ENCODE measurements around the gene TARBP2.

Gene TARBP2

GRCh38 chr12:53500776-53501614 is at the start of gene TARBP2:
TSS of gene TARBP2 (plus strand) at chr12:53501283. CDS start at chr12:53501409, 126 bp downstream.
- Histone ChIP-seq H3K4me1 (ENCODE audit: control insufficient read depth, insufficient read depth, low read length) (peaks cover 36% of the 10 kb centered on the region), H3K9me3 (ENCODE audit: control insufficient read depth in 2 of 2, low read length in 2 of 2) (no peaks in the 10 kb centered on the region), H3K36me3 (ENCODE audit: control insufficient read depth in 2 of 2, insufficient read depth in 2 of 2, low read length in 2 of 2) (peaks cover 9 to 15% of the 10 kb centered on the region in 2 donors), H3K27me3 (ENCODE audit: control insufficient read depth in 1 of 2, insufficient read depth in 2 of 2, low read length in 2 of 2) (no peaks in the 10 kb centered on the region), H3K27ac (ENCODE audit: low read length) (peak within 1 kb of the TSS; percentile 99), H3K4me3 (ENCODE audit: low read length in 2 of 2) (peak within 1 kb of the TSS; percentile 65 to 90), H3K9ac (ENCODE audit: low read length in 2 of 2) (peak within 1 kb of the TSS; percentile 88 to 98)

GRCh38 chr12:53451661-53452158 is 49.4 kb upstream of the TARBP2 start, which contains the start of gene PCBP2:
TSS of gene PCBP2 (plus strand) at chr12:53452102. CDS start at chr12:53454801, 2,699 bp downstream.
- H3K9ac ChIP-seq (ENCODE audit: low read length in 2 of 2), result peak within 1 kb of the TSS; percentile 85 to 92
- peak within 1 kb of the TSS; percentile 85 to 88 for H3K4me3 ChIP-seq (ENCODE audit: low read length in 2 of 2)
- H3K36me3 ChIP-seq (ENCODE audit: control insufficient read depth in 2 of 2, insufficient read depth in 2 of 2, low read length in 2 of 2), result peaks cover 19 to 23% of the 10 kb centered on the region in 2 donors
- H3K27me3 ChIP-seq (ENCODE audit: control insufficient read depth in 1 of 2, insufficient read depth in 2 of 2, low read length in 2 of 2), result no peaks in the 10 kb centered on the region
- H3K4me1 ChIP-seq (ENCODE audit: control insufficient read depth, insufficient read depth, low read length), result peaks cover 21% of the 10 kb centered on the region
- H3K27ac ChIP-seq (ENCODE audit: low read length), result peak within 1 kb of the TSS; percentile 92
- H3K9me3 ChIP-seq (ENCODE audit: control insufficient read depth in 2 of 2, low read length in 2 of 2), result no peaks in the 10 kb centered on the region

DNA sequence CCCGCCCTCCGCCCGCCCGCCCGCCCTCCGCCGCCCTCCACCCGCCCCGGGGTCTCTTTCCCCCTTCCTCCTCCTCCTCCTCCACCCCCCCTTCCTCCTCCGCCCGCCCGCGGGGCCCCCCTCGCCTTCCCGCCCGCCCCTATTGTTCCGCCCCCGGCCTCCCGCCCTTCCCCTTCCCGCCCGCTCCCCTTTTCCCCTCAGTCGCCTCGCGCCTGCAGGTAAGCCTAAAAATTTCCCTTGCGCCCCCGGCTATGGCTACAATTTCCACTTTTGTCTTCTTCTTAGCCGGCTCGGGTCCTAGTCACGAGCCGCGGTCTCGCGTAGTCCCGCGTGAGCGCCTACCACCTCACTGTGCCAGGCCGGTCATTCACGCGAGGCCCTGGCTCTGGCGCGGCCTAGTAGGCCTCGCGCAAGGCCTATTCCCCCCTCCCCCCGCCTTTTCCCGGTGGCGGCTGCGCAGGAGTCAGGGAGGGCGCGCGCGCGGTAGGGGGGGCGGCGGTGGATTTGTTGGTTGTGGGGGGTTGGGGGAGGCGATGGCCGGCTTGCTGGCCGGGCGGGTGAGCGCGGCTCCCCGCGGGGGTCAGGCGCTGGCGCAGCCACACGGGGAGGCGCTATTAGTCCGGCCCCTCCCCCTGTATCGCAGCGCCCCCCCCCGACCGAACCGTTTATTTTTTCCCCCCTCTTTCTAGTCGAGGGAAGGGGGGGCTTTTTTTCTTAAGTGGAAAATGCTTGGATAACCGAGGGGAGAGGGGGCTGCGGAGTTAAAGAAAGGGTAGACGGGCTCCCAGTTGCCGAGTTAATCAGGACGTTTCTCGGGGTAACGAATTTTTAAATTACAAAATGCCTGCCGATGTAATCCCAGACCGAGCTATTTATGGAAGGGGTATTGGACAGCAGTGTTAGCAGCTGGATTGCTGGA is 48.7 kb upstream of the TARBP2 start:
- peak overlapping the region; percentile 85 to 92 for H3K9ac ChIP-seq (ENCODE audit: low read length in 2 of 2)
- H3K9me3 ChIP-seq (ENCODE audit: control insufficient read depth in 2 of 2, low read length in 2 of 2), result no peaks in the 10 kb centered on the region
- H3K36me3 ChIP-seq (ENCODE audit: control insufficient read depth in 2 of 2, insufficient read depth in 2 of 2, low read length in 2 of 2), result peaks cover 25 to 28% of the 10 kb centered on the region in 2 donors
- H3K27ac ChIP-seq (ENCODE audit: low read length), result peak overlapping the region; percentile 92
- H3K4me3 ChIP-seq (ENCODE audit: low read length in 2 of 2), result peak overlapping the region; percentile 85 to 88
- no peaks in the 10 kb centered on the region for H3K27me3 ChIP-seq (ENCODE audit: control insufficient read depth in 1 of 2, insufficient read depth in 2 of 2, low read length in 2 of 2)
- H3K4me1 ChIP-seq (ENCODE audit: control insufficient read depth, insufficient read depth, low read length), result peaks cover 21% of the 10 kb centered on the region

DNA sequence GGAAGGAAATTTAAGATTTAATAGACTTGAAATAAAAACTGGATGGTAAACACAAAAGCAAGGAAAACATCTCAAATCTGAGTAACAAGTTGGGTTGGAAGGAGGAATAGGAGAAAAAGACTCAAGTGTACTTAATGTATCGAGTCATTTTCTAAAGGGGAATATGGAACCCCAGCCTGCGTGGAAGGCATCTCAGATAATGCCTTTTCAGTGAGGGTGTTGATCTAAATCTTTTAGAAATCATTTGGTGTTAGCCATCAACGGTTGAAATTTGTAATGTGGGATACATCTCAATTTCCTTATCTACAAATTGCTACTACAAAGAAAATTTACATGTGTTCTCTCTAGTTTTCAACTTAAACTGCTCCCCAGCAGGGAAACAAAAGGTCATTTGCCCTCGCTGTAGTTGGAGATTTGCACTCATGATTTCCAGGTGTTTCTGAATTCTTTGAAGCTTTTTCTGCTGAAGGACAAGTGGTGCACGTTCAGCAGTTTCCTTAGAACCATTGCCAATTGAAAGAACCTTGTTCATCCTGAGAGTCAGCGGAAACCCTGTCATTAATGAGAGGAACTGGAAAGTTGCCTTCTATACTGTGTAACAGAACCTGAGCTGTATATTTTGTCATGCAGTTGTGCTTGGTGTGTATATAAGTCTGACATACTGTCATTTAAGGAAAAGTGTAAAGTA is 47.0 kb upstream of the TARBP2 start:
- H3K27ac ChIP-seq (ENCODE audit: low read length), result no peak overlapping the region
- peaks cover 33 to 37% of the 10 kb centered on the region in 2 donors for H3K36me3 ChIP-seq (ENCODE audit: control insufficient read depth in 2 of 2, insufficient read depth in 2 of 2, low read length in 2 of 2)
- no peaks in the 10 kb centered on the region for H3K27me3 ChIP-seq (ENCODE audit: control insufficient read depth in 1 of 2, insufficient read depth in 2 of 2, low read length in 2 of 2)
- H3K9me3 ChIP-seq (ENCODE audit: control insufficient read depth in 2 of 2, low read length in 2 of 2), result no peaks in the 10 kb centered on the region
- H3K4me3 ChIP-seq (ENCODE audit: low read length in 2 of 2), result peak overlapping the region; percentile 40 to 88
- peak overlapping the region in 1 of 2 donors; percentile 85 for H3K9ac ChIP-seq (ENCODE audit: low read length in 2 of 2)
- peaks cover 21% of the 10 kb centered on the region for H3K4me1 ChIP-seq (ENCODE audit: control insufficient read depth, insufficient read depth, low read length)

GRCh38 chr12:53454707-53455106 is 46.4 kb upstream of the TARBP2 start:
- Histone ChIP-seq H3K36me3 (ENCODE audit: control insufficient read depth in 2 of 2, insufficient read depth in 2 of 2, low read length in 2 of 2) (peaks cover 36 to 44% of the 10 kb centered on the region in 2 donors), H3K4me3 (ENCODE audit: low read length in 2 of 2) (no peak overlapping the region), H3K9ac (ENCODE audit: low read length in 2 of 2) (no peak overlapping the region)

DNA sequence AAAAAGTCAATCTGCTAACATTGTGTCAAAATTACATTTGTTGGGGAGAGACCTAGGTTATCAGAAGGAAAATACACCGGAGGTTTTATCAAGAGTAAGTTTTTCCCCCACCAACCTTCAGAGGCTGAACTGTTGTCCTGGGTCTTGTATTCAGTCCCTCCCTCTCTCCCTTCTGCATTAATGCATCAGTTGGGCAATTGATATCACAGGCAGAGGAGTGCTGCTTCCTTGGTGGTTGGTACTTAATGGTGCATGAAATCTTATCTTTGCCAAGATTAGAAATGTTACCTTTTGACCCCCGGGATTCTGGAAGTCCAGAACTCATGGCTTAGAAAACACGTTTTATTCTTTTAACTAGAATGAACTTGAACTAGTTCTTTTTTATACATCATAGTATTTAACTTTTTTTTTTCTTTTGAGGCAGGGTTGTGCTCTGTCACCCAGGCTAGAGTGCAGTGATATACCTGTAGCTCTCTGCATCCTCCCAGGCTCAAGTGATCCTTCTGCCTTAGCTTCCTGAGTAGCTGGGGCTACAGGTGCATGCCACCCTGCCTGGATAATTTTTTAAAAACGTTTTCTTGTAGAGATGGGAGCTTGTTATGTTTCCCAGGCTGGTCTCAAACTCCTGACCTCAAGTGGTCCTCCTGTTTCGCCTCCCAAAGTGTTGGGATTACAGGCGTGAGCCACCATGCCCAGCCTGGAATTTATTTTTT is 44.3 kb upstream of the TARBP2 start:
- Histone ChIP-seq H3K36me3 (ENCODE audit: control insufficient read depth in 2 of 2, insufficient read depth in 2 of 2, low read length in 2 of 2) (peaks cover 57 to 65% of the 10 kb centered on the region in 2 donors), H3K4me3 (ENCODE audit: low read length in 2 of 2) (no peak overlapping the region), H3K4me1 (ENCODE audit: control insufficient read depth, insufficient read depth, low read length) (peaks cover 29% of the 10 kb centered on the region)

More at GRCh38 chr12:53454707-53455106, 46.4 kb upstream of the TARBP2 start:
- Histone ChIP-seq H3K4me1 (ENCODE audit: control insufficient read depth, insufficient read depth, low read length) (peaks cover 21% of the 10 kb centered on the region), H3K27me3 (ENCODE audit: control insufficient read depth in 1 of 2, insufficient read depth in 2 of 2, low read length in 2 of 2) (no peaks in the 10 kb centered on the region), H3K27ac (ENCODE audit: low read length) (no peak overlapping the region), H3K9me3 (ENCODE audit: control insufficient read depth in 2 of 2, low read length in 2 of 2) (no peaks in the 10 kb centered on the region)

DNA sequence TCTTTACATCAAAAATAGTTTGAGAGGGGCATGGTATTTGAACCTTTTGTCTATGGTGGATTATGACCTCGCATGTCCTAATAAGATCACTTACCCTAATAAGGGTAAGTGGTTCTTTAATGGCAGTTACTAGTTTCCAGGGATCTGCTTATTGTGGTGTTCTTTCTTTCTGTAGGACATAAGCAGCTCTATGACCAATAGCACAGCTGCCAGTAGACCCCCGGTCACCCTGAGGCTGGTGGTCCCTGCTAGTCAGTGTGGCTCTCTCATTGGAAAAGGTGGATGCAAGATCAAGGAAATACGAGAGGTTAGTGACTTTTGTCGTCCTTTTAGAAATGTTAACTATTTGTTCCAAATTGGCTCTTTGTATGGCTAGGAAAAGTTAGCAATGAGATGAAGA is 42.0 kb upstream of the TARBP2 start:
- Histone ChIP-seq H3K9me3 (ENCODE audit: control insufficient read depth in 2 of 2, low read length in 2 of 2) (no peaks in the 10 kb centered on the region), H3K27ac (ENCODE audit: low read length) (no peak overlapping the region), H3K27me3 (ENCODE audit: control insufficient read depth in 1 of 2, insufficient read depth in 2 of 2, low read length in 2 of 2) (no peaks in the 10 kb centered on the region), H3K36me3 (ENCODE audit: control insufficient read depth in 2 of 2, insufficient read depth in 2 of 2, low read length in 2 of 2) (peaks cover 73 to 87% of the 10 kb centered on the region in 2 donors), H3K4me3 (ENCODE audit: low read length in 2 of 2) (no peak overlapping the region), H3K4me1 (ENCODE audit: control insufficient read depth, insufficient read depth, low read length) (peaks cover 21% of the 10 kb centered on the region), H3K9ac (ENCODE audit: low read length in 2 of 2) (no peak overlapping the region)

More for the DNA sequence above, 44.3 kb upstream of the TARBP2 start:
- Histone ChIP-seq H3K9ac (ENCODE audit: low read length in 2 of 2) (no peak overlapping the region), H3K27ac (ENCODE audit: low read length) (no peak overlapping the region), H3K27me3 (ENCODE audit: control insufficient read depth in 1 of 2, insufficient read depth in 2 of 2, low read length in 2 of 2) (no peaks in the 10 kb centered on the region), H3K9me3 (ENCODE audit: control insufficient read depth in 2 of 2, low read length in 2 of 2) (no peaks in the 10 kb centered on the region)

- H3K27me3 ChIP-seq (ENCODE audit: control insufficient read depth in 1 of 2, insufficient read depth in 2 of 2, low read length in 2 of 2), result no peaks in the 10 kb centered on the region
- peaks cover 77 to 85% of the 10 kb centered on the region in 2 donors for H3K36me3 ChIP-seq (ENCODE audit: control insufficient read depth in 2 of 2, insufficient read depth in 2 of 2, low read length in 2 of 2)
- H3K9me3 ChIP-seq (ENCODE audit: control insufficient read depth in 2 of 2, low read length in 2 of 2), result no peaks in the 10 kb centered on the region
- H3K27ac ChIP-seq (ENCODE audit: low read length), result no peak overlapping the region
- H3K4me3 ChIP-seq (ENCODE audit: low read length in 2 of 2), result no peak overlapping the region
- peaks cover 18% of the 10 kb centered on the region for H3K4me1 ChIP-seq (ENCODE audit: control insufficient read depth, insufficient read depth, low read length)
- peak overlapping the region in 1 of 2 donors; percentile 30 for H3K9ac ChIP-seq (ENCODE audit: low read length in 2 of 2)
Observed at GRCh38 chr12:53461059-53461458, 40.0 kb upstream of the TARBP2 start.

- no peak overlapping the region for H3K27ac ChIP-seq (ENCODE audit: low read length)
- peaks cover 79 to 87% of the 10 kb centered on the region in 2 donors for H3K36me3 ChIP-seq (ENCODE audit: control insufficient read depth in 2 of 2, insufficient read depth in 2 of 2, low read length in 2 of 2)
- no peak overlapping the region for H3K4me3 ChIP-seq (ENCODE audit: low read length in 2 of 2)
- H3K27me3 ChIP-seq (ENCODE audit: control insufficient read depth in 1 of 2, insufficient read depth in 2 of 2, low read length in 2 of 2), result no peaks in the 10 kb centered on the region
- H3K9ac ChIP-seq (ENCODE audit: low read length in 2 of 2), result no peak overlapping the region
- peaks cover 18% of the 10 kb centered on the region for H3K4me1 ChIP-seq (ENCODE audit: control insufficient read depth, insufficient read depth, low read length)
- H3K9me3 ChIP-seq (ENCODE audit: control insufficient read depth in 2 of 2, low read length in 2 of 2), result no peaks in the 10 kb centered on the region
Observed at GRCh38 chr12:53461591-53461990, 39.5 kb upstream of the TARBP2 start.
